GM18951 (cell line): Measurements from ENCODE around the gene PNP.

Experiments
- POLR2A ChIP-seq: IDR thresholded peaks from 4 replicates; pipeline ENCODE4 v1.6.1; 2011; ENCODE audit warnings: mild to moderate bottlenecking; ENCODE audit not compliant: insufficient read length, insufficient read depth; ENCODE audit errors: extremely low read depth
- in situ Hi-C: fragments of 300-500 bp; cut with MboI; formaldehyde crosslinking; loops from one replicate; pipeline ENCODE4 v1.12.0; 2022; ENCODE audit warnings: low sequenced_read_pairs, mixed read lengths, inconsistent platforms; ENCODE audit not compliant: unreplicated experiment

Gene PNP

DNA sequence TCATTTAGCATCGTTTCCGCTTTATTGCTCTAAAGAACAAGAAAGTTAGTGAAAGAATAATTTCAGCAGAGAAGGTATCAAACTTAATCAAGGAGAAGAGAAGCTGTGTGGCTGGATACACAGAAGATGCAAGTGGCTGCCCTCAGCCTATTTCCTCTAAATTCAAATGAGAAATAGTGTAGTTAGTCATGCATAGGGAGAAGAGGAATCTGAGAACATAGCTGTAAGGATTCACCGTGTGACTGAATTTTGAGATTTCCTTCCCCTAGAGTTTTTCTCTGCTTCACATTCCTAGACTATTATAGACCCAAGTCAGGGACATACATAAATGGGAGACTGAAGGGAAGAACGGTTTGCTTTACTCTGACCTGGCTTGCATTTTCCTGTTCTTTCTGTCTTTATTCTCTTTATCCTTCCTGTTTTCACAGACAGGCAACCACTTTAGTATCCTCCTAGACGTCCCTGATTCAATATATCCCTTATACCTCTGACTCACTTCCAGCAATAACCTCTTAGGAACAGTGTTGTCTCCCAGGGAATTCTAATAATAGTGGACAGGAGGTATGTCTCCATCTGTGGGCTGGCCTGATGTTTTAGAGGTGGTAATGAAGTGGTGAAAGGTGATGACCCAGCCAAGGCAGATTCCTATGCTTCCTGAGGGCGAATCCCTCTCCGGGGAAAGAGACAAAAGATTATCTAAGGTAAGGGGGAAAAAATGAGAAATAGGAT is 43.1 kb downstream of the PNP start:
- no peak for TF ChIP-seq POLR2A
- in situ Hi-C loops: no loop called here

DNA sequence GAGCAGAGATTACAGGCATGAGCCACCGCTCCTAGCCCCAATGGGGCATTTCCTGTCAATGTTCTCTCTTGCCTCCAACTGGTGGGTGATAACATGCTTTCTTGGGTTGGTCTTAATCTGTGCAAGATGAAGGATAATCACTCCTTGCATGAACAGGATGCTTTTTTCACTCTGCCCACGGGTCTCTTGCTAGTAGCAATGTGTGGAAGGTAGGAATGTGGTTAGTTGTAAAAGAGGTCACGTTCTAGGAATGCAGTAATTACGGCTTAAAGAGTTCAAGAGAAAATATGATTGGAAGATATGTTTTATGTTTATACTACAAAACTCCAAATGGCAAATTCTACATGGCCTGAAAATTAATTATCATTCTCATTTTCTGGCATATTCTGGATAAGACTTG is 46.6 kb downstream of the PNP start:
- in situ Hi-C loops: no loop called here
- TF ChIP-seq POLR2A: no peak

DNA sequence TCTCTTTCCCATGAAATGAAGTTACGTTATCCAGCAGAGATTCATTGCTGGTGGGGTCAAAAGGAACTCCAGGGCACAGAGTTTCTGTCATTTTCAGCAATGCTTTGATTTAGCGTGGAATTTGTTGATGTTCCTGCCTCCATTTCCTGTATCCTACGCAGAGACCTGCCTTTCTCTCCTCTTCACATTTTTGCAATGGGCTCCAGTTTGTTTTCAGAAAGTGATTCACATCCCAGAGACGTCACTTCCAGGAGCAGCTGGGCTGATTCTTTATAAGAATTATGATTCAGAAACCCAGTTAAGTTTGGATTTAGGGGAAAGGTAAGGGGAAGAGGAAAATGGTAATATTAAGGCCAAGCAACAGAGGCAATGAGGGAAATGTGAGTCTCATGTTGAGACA is 47.7 kb downstream of the PNP start:
- in situ Hi-C loops: no loop called here
- no peak for TF ChIP-seq POLR2A

DNA sequence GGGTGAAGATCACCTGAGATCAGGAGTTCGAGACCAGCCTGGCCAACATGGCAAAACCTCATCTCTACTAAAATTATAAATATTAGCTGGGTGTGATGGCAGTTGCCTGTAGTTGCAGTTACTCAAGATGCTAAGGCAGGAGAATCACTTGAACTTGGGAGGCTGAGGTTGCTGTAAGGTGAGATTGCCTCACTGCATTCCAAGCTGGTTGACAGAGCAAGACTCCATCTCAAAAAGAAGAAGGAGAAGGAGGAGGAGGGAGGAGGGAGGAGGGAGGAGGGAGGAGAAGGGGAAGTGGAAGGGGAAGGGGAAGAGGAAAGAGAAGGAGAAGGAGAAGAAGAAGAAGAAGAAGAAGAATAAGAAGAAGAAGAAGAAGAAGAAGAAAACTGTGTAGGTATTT is 53.1 kb downstream of the PNP start:
- TF ChIP-seq POLR2A: no peak
- in situ Hi-C loops: no loop called here

DNA sequence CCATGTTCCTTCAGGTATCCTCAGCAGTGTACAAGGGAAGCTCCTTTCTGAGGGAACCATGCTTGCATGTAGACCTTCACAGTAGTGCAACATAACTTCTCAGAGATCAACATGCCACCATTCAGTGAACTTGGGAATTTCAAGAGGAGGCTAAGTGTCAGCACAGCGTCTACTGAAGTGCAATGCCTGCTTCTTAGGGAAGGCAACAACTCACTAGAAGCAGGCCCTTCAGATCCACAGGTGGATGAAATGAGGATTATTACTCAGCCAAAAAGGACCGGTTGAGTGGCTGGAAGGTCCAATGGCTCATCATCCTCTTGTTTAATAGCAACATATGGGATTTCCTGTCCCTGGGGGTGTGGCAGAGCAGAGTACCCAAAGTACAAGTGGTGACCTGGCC is 54.8 kb downstream of the PNP start:
- TF ChIP-seq POLR2A: no peak
- in situ Hi-C loops: no loop called here
